Gastrocnemius medialis (tissue), 4 donors: ENCODE results near the gene FGA. TPM values are rescaled to one million over a fixed set of nuclear protein-coding genes. Genes with fewer than 3 reads are reported as not detected.

Source experiments
- ATAC-seq, 2 donors: fragments of 150-250 bp; one replicate each; pipeline ENCODE4 v1.9.1; 2016
- DNase-seq, 2 donors: peaks; one replicate each; pipeline ENCODE4 v3.0.0-alpha.2; 2019
- H3K27ac ChIP-seq, 4 donors: fragments of 200-600 bp; sonication (generic); 1 replicate in 1 of 4; 2 replicates in 3 of 4; pipeline ENCODE4 v1.5.1; 2016 to 2018; ENCODE audit warnings: mild to moderate bottlenecking in 2 of 4, moderate library complexity in 1 of 4
- H3K27me3 ChIP-seq, 3 donors: fragments of 200-600 bp; sonication (generic) in 2 of 3; 1 replicate in 1 of 3; 2 replicates in 2 of 3; pipeline versions ENCODE4 v1.5.1 to v1.6.0; 2016 to 2019; ENCODE audit warnings: mild to moderate bottlenecking in 1 of 3, moderate library complexity in 1 of 3
- H3K36me3 ChIP-seq, 2 donors: fragments of 200-600 bp; sonication (generic) in 1 of 2; one replicate each; pipeline ENCODE4 v1.5.1; 2017 to 2018
- H3K4me1 ChIP-seq, 2 donors: fragments of 200-600 bp; sonication (generic) in 1 of 2; one replicate each; pipeline ENCODE4 v1.5.1; 2016 to 2017; ENCODE audit warnings: mild to moderate bottlenecking in 2 of 2
- H3K4me3 ChIP-seq, 4 donors: fragments of 200-600 bp; sonication (generic) in 3 of 4; 1 replicate in 1 of 4; 2 replicates in 3 of 4; pipeline ENCODE4 v1.5.1; 2016 to 2019; ENCODE audit warnings: mild to moderate bottlenecking in 2 of 4
- H3K9me3 ChIP-seq, 3 donors: fragments of 200-600 bp; sonication (generic) in 2 of 3; 1 replicate in 1 of 3; 2 replicates in 2 of 3; pipeline ENCODE4 v1.5.1; 2016 to 2019
- POLR2A ChIP-seq, 2 donors: fragments of 450-650 bp; IDR thresholded peaks; one replicate each; pipeline ENCODE4 v1.6.1; 2017; ENCODE audit warnings: antibody characterized with exemption in 2 of 2, mild to moderate bottlenecking in 2 of 2, moderate library complexity in 2 of 2
- in situ Hi-C, 4 donors: fragments of 200-750 bp; cut with MboI; loops; one replicate each; pipeline versions ENCODE4 v1.15.0 to v1.8.0; 2017; ENCODE audit warnings: low sequenced_read_pairs in 4 of 4
- intact Hi-C: fragments of 100-400 bp; cut with DNase I; formaldehyde crosslinking; loops from one replicate; pipeline ENCODE4 v1.15.1; 2023; ENCODE audit warnings: low total_unique reads
- total RNA-seq, 4 donors: library from RNA; depleted of rRNA; stranded (reverse); fragments of >200 nt; gene quantifications; one replicate each; pipeline versions ENCODE4 v1.1.0 to v1.2.3, GENCODE V29; 2016
- TF ChIP-seq, protein P1 (sequence below), 5 experiments: fragments of 450-650 bp in 3 of 5; fragments of 200-600 bp in 2 of 5; sonication (generic) in 2 of 5; IDR thresholded peaks in 4 of 5; conservative IDR thresholded peaks in 1 of 5; 1 replicate in 4 of 5; 2 replicates in 1 of 5; pipeline ENCODE4 v1.5.1; 2016 to 2019; ENCODE audit warnings: antibody characterized with exemption in 5 of 5, mild to moderate bottlenecking in 3 of 5, moderate library complexity in 3 of 5

Gene FGA
- total RNA-seq, 4 donors from 2014 or later, result 22.2 to 49.0 TPM; not detected in 2

DNA sequence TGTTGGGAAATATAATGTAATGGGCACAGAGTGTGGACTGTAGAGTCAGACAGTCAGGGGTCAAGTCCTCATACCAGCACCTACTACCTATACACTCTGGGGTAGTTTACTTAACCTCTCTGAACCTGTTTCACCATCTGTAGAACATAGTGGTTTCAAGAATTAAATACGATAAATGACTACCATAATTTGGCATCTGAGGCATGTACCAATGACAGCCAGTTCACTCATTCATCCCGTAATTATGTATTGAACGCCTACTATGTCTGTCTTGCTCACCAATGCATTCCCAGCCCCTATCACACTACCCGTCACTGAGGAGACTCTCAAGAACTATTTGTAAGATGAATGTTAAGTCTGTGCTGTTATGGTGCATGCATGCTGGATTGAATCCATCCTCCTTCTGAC lies 29.7 kb downstream of the FGA start:
- no peak for TF ChIP-seq POLR2A (IDR thresholded peaks at IDR 0.05)
- TF ChIP-seq, protein P1, sequence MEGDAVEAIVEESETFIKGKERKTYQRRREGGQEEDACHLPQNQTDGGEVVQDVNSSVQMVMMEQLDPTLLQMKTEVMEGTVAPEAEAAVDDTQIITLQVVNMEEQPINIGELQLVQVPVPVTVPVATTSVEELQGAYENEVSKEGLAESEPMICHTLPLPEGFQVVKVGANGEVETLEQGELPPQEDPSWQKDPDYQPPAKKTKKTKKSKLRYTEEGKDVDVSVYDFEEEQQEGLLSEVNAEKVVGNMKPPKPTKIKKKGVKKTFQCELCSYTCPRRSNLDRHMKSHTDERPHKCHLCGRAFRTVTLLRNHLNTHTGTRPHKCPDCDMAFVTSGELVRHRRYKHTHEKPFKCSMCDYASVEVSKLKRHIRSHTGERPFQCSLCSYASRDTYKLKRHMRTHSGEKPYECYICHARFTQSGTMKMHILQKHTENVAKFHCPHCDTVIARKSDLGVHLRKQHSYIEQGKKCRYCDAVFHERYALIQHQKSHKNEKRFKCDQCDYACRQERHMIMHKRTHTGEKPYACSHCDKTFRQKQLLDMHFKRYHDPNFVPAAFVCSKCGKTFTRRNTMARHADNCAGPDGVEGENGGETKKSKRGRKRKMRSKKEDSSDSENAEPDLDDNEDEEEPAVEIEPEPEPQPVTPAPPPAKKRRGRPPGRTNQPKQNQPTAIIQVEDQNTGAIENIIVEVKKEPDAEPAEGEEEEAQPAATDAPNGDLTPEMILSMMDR (IDR thresholded peaks at IDR 0.05 in 4 of 5, conservative IDR thresholded peaks at IDR 0.05 in 1 of 5), result no peak
- H3K9me3 ChIP-seq, result no peaks in the 10 kb centered on the region
- no peak overlapping the region for H3K4me3 ChIP-seq
- no peaks in the 10 kb centered on the region for H3K27me3 ChIP-seq
- intact Hi-C loops, result no loop called here
- H3K27ac ChIP-seq, result no peak overlapping the region
- no peak for ATAC-seq
- DNase-seq, result no peak
- no peaks in the 10 kb centered on the region for H3K36me3 ChIP-seq
- in situ Hi-C loops, result loop anchor here in 1 of 4 donors (25.0 kb wide), 1 partner anchor 801 kb away; no protein-coding TSS in a partner anchor
- H3K4me1 ChIP-seq, result no peaks in the 10 kb centered on the region

- intact Hi-C loops, result no loop called here
- DNase-seq (no peak), ATAC-seq (no peak)
- in situ Hi-C loops, result loop anchor here in 1 of 4 donors (25.0 kb wide), 1 partner anchor 802 kb away; no protein-coding TSS in a partner anchor
- H3K4me1 ChIP-seq, result no peaks in the 10 kb centered on the region
- no peak overlapping the region for H3K27ac ChIP-seq
- no peak overlapping the region for H3K4me3 ChIP-seq
- H3K36me3 ChIP-seq, result no peaks in the 10 kb centered on the region
- H3K27me3 ChIP-seq, result no peaks in the 10 kb centered on the region
- TF ChIP-seq, protein P1 (IDR thresholded peaks at IDR 0.05 in 4 of 5, conservative IDR thresholded peaks at IDR 0.05 in 1 of 5), result no peak
- TF ChIP-seq POLR2A (IDR thresholded peaks at IDR 0.05), result no peak
- H3K9me3 ChIP-seq, result no peaks in the 10 kb centered on the region
Measured at GRCh38 chr4:154560419-154560801, 30.1 kb downstream of the FGA start.

GRCh38 chr4:154559494-154560418 lies 30.8 kb downstream of the FGA start:
- Histone ChIP-seq H3K36me3 (no peaks in the 10 kb centered on the region), H3K9me3 (no peaks in the 10 kb centered on the region), H3K27me3 (no peaks in the 10 kb centered on the region), H3K4me3 (no peak overlapping the region), H3K4me1 (no peaks in the 10 kb centered on the region), H3K27ac (no peak overlapping the region)
- ATAC-seq, result no peak
- intact Hi-C loops, result no loop called here
- no peak for DNase-seq
- in situ Hi-C loops, result loop anchor here in 3 of 4 donors (10.0 to 25.0 kb wide), 2 partner anchors 803 to 815 kb away; partner anchors contain the start of gene MAP9 (in 2 of the 3)
- TF ChIP-seq, protein P1 (IDR thresholded peaks at IDR 0.05 in 4 of 5, conservative IDR thresholded peaks at IDR 0.05 in 1 of 5), result no peak
- no peak for TF ChIP-seq POLR2A (IDR thresholded peaks at IDR 0.05)

GRCh38 chr4:154559141-154559493 lies 31.4 kb downstream of the FGA start:
- intact Hi-C loops, result no loop called here
- Histone ChIP-seq H3K9me3 (no peaks in the 10 kb centered on the region), H3K4me1 (no peaks in the 10 kb centered on the region), H3K27me3 (no peaks in the 10 kb centered on the region), H3K27ac (no peak overlapping the region), H3K4me3 (no peak overlapping the region), H3K36me3 (no peaks in the 10 kb centered on the region)
- TF ChIP-seq, protein P1 (IDR thresholded peaks at IDR 0.05 in 4 of 5, conservative IDR thresholded peaks at IDR 0.05 in 1 of 5), result no peak
- TF ChIP-seq POLR2A (IDR thresholded peaks at IDR 0.05), result no peak
- in situ Hi-C loops, result loop anchor here in 3 of 4 donors (10.0 to 25.0 kb wide), 2 partner anchors 803 to 816 kb away; partner anchors contain the start of gene MAP9 (in 2 of the 3)
- ATAC-seq (no peak), DNase-seq (no peak)
